ENCODE data around the gene EFNA2. TPM values are rescaled to one million over a fixed set of nuclear protein-coding genes. Genes with fewer than 3 reads are reported as not detected.
A peak's percentile ranks its signal among the peaks of the same experiment; 100 is the strongest.

The EFNA2 gene
- polyA plus RNA-seq, 1 of the 3 experiments (the other 2 are of a cell fraction) = 1.1 TPM

- TF ChIP-seq, protein P1, sequence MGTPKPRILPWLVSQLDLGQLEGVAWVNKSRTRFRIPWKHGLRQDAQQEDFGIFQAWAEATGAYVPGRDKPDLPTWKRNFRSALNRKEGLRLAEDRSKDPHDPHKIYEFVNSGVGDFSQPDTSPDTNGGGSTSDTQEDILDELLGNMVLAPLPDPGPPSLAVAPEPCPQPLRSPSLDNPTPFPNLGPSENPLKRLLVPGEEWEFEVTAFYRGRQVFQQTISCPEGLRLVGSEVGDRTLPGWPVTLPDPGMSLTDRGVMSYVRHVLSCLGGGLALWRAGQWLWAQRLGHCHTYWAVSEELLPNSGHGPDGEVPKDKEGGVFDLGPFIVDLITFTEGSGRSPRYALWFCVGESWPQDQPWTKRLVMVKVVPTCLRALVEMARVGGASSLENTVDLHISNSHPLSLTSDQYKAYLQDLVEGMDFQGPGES (IDR thresholded peaks at IDR 0.05; ENCODE audit: low read depth, low read length) = no peak
- TF ChIP-seq MXI1 (IDR thresholded peaks at IDR 0.05; ENCODE audit: low read depth, low read length) (no peak), RFX5 (IDR thresholded peaks at IDR 0.05; ENCODE audit: low read length) (no peak), FOXJ3 (CRISPR knock-in tag; IDR thresholded peaks at IDR 0.05) (no peak), EP300 (IDR thresholded peaks at IDR 0.05; ENCODE audit: borderline replicate concordance in 1 of 2, low read depth in 1 of 2, low read length in 1 of 2) (no peak), ELF1 (IDR thresholded peaks at IDR 0.05) (no peak), GABPA (IDR thresholded peaks at IDR 0.05; ENCODE audit: low read depth) (no peak)
Observed at GRCh38 chr19:1313695-1314613, 28.3 kb downstream of the EFNA2 start (continued).

GRCh38 chr19:1315470-1316166 lies 29.9 kb downstream of the EFNA2 start:
- H4K20me1 ChIP-seq (ENCODE audit: insufficient read depth) = no peaks in the 10 kb centered on the region
- no peak overlapping the region for H3K9ac ChIP-seq
- no peaks in the 10 kb centered on the region for H3K9me2 ChIP-seq
- H3K4me2 ChIP-seq = peak overlapping the region; percentile 74
- H3K4me3 ChIP-seq (ENCODE audit: low read depth in 2 of 2, low read length in 1 of 2) = peak overlapping the region in 1 of 2 experiments; percentile 27; a peak in 3 of 4 replicates
- no peaks in the 10 kb centered on the region for H3F3A ChIP-seq (replicated peaks; ENCODE audit: insufficient read depth)
- peak; percentile 95 for DNase-seq
- no peaks in the 10 kb centered on the region for H3K36me3 ChIP-seq (replicated peaks in 1 of 2; ENCODE audit: control insufficient read depth in 1 of 2, insufficient read depth in 2 of 2, low read length in 1 of 2)
- no peaks in the 10 kb centered on the region for H3K9me3 ChIP-seq
- ChIA-PET POLR2A (interaction anchor here (0.8 kb wide), 1 partner anchor 67 kb away, joined by 3 read pairs; no protein-coding TSS in a partner anchor), CTCF (interaction anchor here (0.5 to 4.2 kb wide), 42 partner anchors 9 to 130 kb away, joined by 3 to 81 read pairs (median 5); partner anchors contain the start of genes CIRBP, EFNA2 and NDUFS7)
- no peak overlapping the region for H3K27ac ChIP-seq (ENCODE audit: low read depth in 2 of 2, low read length in 1 of 2)
- TF ChIP-seq RAD21 (IDR thresholded peaks at IDR 0.05; ENCODE audit: low read length) (peak; percentile 73), MEF2A (IDR thresholded peaks at IDR 0.05; ENCODE audit: borderline replicate concordance, low read depth) (no peak), SMC3 (IDR thresholded peaks at IDR 0.05; ENCODE audit: low read depth, low read length) (peak; percentile 53)
- TF ChIP-seq, protein P2, sequence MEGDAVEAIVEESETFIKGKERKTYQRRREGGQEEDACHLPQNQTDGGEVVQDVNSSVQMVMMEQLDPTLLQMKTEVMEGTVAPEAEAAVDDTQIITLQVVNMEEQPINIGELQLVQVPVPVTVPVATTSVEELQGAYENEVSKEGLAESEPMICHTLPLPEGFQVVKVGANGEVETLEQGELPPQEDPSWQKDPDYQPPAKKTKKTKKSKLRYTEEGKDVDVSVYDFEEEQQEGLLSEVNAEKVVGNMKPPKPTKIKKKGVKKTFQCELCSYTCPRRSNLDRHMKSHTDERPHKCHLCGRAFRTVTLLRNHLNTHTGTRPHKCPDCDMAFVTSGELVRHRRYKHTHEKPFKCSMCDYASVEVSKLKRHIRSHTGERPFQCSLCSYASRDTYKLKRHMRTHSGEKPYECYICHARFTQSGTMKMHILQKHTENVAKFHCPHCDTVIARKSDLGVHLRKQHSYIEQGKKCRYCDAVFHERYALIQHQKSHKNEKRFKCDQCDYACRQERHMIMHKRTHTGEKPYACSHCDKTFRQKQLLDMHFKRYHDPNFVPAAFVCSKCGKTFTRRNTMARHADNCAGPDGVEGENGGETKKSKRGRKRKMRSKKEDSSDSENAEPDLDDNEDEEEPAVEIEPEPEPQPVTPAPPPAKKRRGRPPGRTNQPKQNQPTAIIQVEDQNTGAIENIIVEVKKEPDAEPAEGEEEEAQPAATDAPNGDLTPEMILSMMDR (IDR thresholded peaks at IDR 0.05) = peak; percentile 64
- no peaks in the 10 kb centered on the region for H3K79me2 ChIP-seq (ENCODE audit: insufficient read depth)
- WGBS (ENCODE audit: low lambda C conversion rate) = 59% methylated on average over 11 of the region's 58 CpGs
- no peaks in the 10 kb centered on the region for H3K27me3 ChIP-seq (ENCODE audit: insufficient read depth)
- no peak overlapping the region for H2AFZ ChIP-seq (ENCODE audit: low read depth)
- H3K4me1 ChIP-seq (ENCODE audit: control insufficient read depth in 1 of 2, insufficient read depth in 2 of 2, low read depth in 1 of 2, low read length in 1 of 2) = peaks cover 6 to 7% of the 10 kb centered on the region in 2 experiments; a peak in 2 of 4 replicates

Data from SK-N-SH (cell line).